ENCODE results near the gene NR1I3.

NR1I3 gene

DNA sequence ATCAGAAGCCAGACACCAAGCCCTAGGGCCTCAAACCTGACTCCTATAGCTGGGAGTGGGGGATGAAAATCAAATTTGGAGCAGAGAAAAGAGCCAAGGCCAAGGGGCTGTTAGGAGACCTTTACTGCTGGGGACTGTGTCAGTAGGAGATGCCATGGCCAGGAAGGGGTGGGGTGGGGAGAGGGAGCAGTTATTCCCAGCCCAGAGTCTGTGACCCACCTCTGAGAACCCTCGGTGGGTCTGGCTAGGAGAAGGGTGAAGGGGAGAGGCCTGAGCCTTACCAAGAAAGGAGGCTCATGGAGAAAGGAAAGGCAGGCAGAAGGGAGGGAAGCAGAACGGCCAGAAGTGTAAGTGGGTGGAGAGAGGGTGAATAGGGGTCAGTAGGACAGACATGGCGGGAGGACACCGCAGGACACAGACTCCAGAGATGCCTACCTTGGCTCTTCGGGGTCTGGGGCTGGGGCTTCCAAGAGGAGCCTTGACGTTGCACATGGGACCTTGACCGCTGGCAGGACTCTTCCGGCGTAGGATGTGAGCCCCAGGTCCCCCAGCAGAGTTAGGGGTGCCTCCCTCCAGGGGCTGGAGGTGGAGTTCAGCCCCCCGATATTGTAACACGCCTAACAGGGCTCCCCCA lies 40.3 kb downstream of the NR1I3 start:
- in situ Hi-C loops (cut with MboI; ENCODE audit: low sequenced_read_pairs): loop anchor here (5.0 to 25.0 kb wide), 2 partner anchors 170 to 540 kb away; partner anchors contain the start of genes CFAP126 and DUSP12

DNA sequence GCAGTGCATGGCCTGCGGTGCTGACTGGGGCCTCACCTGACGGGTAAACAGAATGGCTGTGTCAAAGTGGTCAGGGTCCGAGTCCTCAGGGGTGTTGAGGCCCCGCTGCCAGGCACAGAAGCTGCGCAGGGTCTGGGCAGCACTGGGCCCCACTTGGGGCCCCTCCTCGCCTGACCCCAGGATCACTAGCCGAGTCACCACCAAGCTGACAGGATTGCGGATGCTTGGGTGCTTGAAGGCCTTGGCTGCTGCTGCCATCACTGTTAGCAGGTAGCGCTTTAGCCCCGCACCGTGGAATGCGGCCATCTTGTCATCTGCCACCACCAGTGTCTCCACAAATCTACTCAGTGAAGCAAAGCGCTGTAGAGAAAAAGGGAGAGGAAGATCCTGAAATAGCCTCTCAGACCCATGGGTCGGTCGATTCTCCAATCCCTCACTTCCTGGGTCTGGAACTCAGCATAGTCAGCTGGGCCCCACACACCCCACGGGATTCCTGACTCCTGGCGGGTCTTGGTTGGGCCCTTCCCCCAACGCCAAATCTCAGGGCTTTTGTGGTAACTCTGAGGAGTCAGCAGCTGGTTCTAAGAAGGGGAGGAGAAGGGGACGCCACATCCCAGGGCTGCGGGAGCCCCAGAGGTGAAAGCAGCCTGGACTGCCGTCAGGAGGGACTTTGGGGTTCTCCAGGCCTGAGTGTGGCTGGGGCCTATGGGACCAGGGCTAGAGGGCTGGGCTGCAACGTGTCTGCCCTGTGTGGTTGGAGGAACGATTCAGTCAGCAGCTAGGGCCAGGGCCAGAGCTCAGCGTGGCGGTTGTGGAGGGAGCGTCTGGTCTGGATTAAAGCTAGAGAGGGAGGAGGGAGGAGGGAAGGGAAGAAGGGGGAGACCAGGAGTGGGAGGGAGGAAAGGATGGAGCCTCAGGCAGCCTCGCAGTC lies 41.2 kb downstream of the NR1I3 start:
- in situ Hi-C loops (cut with MboI; ENCODE audit: low sequenced_read_pairs): loop anchor here (5.0 to 25.0 kb wide), 2 partner anchors 171 to 541 kb away; partner anchors contain the start of genes CFAP126 and DUSP12

DNA sequence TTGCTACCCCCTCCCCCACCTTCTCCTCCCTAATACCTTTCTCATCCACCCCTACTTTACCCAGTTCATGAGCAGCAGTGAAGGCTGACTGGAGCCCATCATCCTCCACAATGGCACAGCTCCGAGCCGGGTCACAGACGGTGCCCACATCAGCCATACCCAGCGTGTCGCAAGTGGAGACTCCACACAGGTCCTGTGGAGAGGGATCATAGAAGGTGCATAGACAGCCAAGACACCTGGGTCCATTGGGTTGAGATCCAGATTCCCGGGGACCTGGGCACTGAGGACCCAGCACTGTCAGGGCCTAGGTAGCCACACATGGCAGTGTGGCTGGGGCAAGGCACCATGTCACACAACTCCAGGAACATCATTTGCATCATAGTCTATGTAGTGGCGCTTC lies 41.9 kb downstream of the NR1I3 start:
- in situ Hi-C loops (cut with MboI; ENCODE audit: low sequenced_read_pairs): loop anchor here (5.0 to 25.0 kb wide), 2 partner anchors 171 to 541 kb away; partner anchors contain the start of genes CFAP126 and DUSP12

DNA sequence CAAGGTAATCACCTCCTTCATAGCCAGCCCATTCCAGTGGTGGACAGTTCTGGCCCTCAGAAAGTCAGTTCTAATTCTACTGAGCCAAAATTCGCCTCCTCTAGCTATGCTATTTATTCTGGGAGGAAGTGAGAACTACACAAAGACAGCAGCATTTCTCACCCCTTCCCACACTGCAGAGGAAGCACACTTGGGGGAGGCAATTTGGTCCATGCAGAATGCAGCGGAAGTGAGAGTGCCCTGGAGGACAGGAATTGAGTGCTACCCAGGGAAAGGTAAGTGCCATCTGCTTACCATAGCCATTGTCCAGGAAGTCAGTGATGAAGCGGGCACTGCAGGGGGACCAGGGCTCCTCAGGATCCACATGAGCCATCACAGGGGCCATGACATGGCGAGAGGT lies 42.8 kb downstream of the NR1I3 start:
- in situ Hi-C loops (cut with MboI; ENCODE audit: low sequenced_read_pairs): loop anchor here (5.0 to 25.0 kb wide), 2 partner anchors 172 to 542 kb away; partner anchors contain the start of genes CFAP126 and DUSP12

DNA sequence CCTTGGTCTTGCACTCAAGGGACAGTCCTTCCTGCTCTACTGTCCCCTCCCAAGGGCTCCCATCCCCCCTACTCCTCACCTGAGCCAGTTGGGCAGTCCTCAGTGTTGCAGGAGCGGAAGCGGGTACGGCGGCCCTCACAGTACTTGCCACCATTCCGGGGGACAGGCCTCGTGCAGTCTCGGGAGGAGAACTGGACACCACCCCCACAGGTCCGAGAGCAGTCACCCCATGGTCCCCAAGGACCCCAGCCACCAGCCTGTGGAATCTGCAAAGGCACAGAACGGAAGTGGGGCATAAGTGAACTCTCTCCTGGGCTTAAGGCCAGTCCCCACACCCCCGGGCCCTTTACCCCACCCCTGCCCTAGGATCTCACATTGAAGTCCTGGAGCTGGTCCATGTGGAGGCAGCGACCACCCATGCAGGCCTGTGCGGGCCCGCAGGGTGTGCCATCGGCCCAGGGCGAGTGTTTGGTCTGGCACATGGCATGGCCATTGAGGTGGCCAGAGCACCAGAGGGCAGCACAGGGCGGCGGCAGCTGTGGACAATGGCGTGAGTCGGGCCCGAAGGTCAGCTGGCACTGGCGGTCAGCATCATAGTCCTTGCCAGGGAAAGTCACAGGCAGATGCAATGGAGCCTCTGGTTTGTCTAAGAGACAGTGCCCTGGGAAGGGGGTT lies 44.3 kb downstream of the NR1I3 start:
- in situ Hi-C loops (cut with MboI; ENCODE audit: low sequenced_read_pairs): loop anchor here (25.0 kb wide), 1 partner anchor 544 kb away; the partner anchor contains the start of gene DUSP12

DNA sequence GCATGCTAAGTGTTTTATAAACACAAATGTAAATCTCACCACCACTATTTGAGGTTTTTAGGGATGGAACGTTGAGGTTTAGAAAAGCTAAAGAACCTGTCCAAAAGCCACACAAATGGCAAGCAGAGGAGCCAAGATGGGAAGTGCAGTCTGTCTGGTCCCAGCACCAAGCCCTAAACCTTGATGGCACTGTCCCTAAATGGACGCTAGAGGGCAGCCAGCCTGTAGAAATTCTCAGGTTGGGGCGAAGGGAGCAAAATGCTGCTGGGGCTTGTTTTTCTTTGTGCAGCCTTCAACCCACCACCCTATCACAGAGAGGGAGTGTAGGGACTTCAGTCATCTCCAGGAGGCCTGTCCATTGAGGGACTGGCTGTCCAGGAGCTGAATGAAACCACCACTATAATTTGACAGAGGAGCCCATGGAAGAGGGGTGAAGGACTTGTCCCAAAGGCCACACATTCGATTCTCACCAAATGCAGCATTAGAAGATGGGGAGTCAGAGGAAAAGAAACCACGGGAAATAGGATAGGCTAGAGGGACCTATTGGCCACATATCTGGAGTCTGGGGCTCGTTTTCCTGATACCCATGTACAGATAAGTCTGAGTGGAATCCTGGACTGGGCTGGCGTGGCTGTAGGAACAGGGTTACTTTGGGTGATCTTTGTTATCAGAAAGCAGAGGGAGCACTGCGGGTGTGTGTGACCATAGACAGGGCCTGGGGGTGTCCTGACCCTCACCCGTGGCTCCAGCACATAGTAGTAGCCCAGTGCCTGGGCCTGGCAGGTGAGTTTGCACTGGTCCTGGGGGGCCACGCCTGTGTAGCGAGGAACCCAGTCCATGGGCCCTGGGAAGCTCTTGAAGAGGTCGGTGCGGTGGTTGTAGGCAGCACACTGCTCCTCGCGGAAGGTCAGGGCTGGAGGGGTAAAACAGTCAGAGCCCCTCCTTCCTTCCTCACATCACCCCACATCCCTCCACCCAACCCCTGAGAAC lies 45.2 kb downstream of the NR1I3 start:
- in situ Hi-C loops (cut with MboI; ENCODE audit: low sequenced_read_pairs): loop anchor here (25.0 kb wide), 1 partner anchor 545 kb away; the partner anchor contains the start of gene DUSP12

DNA sequence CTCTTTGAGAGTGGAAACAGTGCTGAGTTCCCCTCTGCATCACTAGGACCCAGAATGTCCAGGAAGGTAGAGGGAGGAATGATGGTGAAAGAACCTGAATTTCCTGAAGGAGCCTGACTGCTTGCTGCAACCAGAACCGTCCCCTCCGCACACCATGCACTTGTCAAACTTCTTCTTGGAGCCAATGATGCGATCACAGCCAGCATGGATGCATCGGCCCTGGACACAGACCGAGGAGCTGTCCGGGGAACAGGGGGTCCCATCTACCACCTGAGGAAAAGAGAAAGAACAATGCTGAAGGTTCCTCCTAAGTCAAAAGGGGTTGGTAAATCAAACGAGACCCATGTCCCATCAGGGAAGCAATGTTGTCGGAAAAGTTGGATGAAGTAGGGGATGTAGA lies 46.0 kb downstream of the NR1I3 start:
- in situ Hi-C loops (cut with MboI; ENCODE audit: low sequenced_read_pairs): loop anchor here (25.0 kb wide), 1 partner anchor 545 kb away; the partner anchor contains the start of gene DUSP12

DNA sequence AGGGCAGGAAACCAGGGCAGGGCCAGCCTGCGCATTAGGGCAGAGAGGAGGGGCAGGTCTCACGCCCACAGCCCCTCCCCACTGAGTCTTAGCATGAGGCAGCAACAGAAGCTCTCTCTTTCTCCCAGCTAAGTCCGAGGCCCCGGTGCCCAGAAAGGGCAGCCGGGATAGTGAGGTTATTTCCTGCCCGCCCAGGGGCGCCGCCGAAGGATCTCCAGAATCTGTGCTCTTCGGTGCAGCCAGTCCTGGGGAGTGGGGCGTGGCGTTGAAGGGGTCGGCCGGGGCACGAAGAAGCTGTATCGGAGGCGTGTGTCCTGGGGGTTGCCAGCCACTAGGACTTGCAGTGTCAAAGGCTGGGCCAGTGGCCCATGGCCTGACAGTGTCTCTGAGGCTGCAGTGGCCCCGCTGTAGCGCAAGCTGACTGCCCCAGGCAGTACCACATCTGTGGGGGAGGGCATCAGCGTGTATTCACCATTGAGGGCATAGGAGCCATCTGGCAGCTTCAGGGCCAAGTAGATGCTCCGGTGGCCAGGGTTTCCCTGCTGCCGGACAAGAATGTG lies 47.0 kb downstream of the NR1I3 start:
- in situ Hi-C loops (cut with MboI; ENCODE audit: low sequenced_read_pairs): loop anchor here (25.0 kb wide), 1 partner anchor 546 kb away; the partner anchor contains the start of gene DUSP12

DNA sequence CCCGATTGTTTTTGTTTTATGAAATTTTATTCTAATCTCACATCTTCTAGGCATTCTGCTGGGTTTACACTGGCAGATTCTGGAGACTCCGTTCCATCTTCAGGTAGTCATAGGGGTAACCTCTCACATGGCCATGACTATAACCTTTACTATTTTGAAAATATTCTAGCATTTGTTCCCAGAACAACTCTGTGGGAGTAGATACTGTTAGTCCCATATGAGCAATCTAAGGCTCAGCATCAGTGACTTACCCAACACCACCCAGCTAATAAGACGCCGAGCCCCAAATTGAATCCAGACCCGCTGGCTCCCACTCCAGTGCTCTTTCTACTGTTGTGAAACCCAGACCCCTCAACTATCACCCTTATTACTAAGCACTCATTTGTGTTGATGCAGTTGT lies 49.0 kb downstream of the NR1I3 start:
- in situ Hi-C loops (cut with MboI; ENCODE audit: low sequenced_read_pairs): loop anchor here (25.0 kb wide), 1 partner anchor 548 kb away; the partner anchor contains the start of gene DUSP12

DNA sequence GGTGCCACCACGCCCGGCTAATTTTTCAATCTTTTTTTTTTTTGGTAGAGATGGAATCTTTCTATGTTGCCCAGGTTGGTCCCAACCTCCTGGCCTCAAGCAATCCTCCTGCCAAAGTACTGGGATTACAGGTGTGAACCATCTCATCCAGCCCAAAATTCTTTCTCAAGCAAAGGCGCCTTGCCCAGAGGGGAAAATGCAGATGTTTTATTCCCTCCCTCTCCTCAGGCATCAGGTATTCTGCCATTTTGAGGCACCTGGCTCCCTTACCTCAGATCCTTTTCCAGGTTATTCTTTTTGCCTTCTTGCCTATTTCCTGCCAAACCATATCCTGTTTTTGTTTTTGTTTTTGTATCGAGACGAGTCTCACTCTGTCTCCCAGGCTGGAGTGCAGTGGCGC lies 49.6 kb downstream of the NR1I3 start:
- in situ Hi-C loops (cut with MboI; ENCODE audit: low sequenced_read_pairs): loop anchor here (25.0 kb wide), 1 partner anchor 549 kb away; the partner anchor contains the start of gene DUSP12

DNA sequence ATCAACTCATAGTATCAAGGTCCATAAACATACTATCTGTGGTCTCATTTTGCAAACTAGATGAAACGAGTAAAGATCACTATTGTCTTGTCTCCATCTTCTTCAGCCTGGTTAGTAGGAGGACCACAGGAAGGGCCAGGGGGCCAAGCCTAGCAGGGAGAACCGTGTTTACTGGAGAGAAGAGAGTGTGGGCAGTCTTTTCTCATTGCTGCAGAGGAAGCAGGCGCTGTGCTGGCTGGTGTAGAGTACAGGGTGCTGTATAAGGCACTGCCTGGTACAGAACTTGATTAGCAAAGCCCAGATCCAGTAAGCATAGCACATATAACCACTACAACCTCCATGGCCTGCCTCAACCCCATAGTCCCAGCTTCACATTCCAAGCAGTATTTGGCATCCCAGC lies 50.7 kb downstream of the NR1I3 start:
- in situ Hi-C loops (cut with MboI; ENCODE audit: low sequenced_read_pairs): loop anchor here (25.0 kb wide), 1 partner anchor 550 kb away; the partner anchor contains the start of gene DUSP12

DNA sequence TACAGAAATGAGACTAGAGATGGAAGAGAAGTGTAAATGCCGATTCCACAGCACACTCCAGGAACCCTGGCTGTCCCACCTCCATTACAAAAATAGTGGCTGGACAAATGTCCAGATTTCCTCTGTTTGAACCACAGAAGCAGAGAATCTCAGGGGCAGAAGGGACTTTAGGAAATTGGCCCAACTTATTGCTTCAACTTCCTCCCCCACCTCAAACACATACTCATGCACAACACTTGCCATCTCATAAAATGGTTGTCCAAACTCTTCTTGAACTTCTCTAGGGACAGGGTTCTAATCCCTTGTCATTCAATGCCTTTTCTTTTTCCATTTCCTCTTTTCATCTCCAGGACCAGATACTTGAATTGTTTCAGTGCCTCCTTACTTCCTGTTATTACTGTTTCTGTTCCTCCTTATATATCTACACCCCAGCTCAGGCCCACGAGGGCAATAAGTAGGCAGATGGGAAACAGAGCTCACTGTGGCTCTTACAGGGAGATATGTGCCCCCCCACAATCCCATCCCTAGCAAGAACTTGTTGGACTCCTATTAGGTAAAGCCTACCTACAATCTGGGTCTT lies 52.2 kb downstream of the NR1I3 start:
- in situ Hi-C loops (cut with MboI; ENCODE audit: low sequenced_read_pairs): loop anchor here (25.0 kb wide), 1 partner anchor 551 kb away; the partner anchor contains the start of gene DUSP12

DNA sequence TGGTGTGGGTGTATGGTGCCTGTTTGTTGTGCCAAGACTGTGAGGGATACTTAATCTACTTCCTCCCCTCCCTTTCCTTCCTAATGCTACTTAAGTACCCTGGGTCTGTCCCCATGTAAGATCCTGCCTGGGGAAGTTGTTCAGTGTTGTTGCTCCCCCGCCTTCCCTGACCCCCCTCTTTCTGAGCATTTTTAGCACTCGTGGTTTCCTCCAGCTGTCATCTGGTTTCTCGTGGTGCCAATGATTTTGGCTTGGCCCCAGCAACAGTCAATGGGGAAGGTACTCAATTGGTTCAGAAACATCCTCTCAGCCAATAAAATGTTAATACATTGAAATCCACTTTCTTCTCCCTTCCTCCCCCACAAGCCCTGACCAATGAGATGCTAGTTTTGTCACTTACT lies 52.7 kb downstream of the NR1I3 start:
- in situ Hi-C loops (cut with MboI; ENCODE audit: low sequenced_read_pairs): loop anchor here (25.0 kb wide), 1 partner anchor 552 kb away; the partner anchor contains the start of gene DUSP12

DNA sequence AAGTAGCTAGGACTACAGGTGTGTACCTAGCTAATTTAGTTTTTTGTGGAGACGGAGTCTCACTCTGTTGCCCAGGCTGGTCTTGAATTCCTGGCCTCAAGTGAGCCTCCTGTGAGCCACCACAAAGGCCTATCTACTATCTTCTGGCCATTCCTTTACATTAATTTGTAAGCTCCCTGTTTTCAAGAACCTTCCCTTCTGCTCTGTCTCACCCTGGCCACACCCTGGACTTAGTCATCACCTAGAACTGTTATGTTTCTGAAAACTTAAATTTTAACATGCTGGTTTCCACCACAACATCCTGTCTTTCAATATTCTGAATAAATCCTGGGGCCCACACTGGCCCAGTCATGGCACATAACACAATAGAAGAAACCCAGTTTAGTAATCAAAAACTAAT lies 55.8 kb downstream of the NR1I3 start:
- in situ Hi-C loops (cut with MboI; ENCODE audit: low sequenced_read_pairs): loop anchor here (25.0 kb wide), 1 partner anchor 555 kb away; the partner anchor contains the start of gene DUSP12

DNA sequence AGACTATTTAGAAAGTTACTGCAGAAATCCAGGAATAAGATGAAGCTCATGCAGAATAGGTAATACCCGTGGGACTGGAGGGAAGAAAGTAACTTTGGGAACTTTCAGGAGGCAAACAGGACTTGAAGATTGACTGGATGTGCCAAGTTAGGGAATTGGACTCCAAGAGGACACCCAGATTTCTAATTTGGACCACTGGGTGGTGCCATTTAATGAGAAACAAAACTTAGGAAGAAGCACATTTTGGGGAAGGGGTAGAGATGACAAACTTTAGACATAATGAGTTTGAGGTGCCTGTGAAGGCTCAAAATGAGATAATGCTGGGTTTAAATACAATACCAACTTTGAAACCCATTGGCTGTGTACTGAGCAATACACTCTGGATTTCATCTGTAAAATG lies 57.4 kb downstream of the NR1I3 start:
- in situ Hi-C loops (cut with MboI; ENCODE audit: low sequenced_read_pairs): loop anchor here (25.0 kb wide), 1 partner anchor 557 kb away; the partner anchor contains the start of gene DUSP12

DNA sequence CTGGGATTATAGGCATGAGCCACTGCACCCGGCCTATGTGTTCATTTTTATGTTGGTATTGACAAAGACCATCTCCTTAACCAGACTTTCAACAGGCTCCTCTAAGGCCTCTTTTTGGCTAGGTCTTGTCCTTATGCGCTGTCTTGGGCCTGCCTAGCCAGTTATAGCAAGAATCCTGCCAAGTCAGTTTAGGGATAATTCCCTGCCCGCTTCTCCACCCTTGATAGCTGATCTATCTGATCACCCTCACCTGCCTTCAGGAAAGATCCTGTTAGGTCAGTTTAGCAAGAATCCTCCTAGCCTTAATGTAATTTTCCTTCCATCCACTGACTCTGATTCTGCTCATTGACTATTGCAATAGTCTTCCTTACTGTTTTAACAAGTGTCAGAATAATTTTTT lies 58.3 kb downstream of the NR1I3 start:
- in situ Hi-C loops (cut with MboI; ENCODE audit: low sequenced_read_pairs): loop anchor here (25.0 kb wide), 1 partner anchor 558 kb away; the partner anchor contains the start of gene DUSP12

Measured in HL-60/S4 (cell line).